T-helper 1 cell treated with Interleukin-12 subunit alpha and Interleukin-12 subunit beta and Interleukin-4 antibody, amounts not matched to agents 30 ng/mL and 1 ng/mL, for 36 hours (primary cell): Measurements from ENCODE around the gene NSMF. TPM values are rescaled to one million over a fixed set of nuclear protein-coding genes. Genes with fewer than 3 reads are reported as not detected.

ENCODE experiments used
- intact Hi-C: fragments of 100-400 bp; cut with micrococcal nuclease; formaldehyde crosslinking; loops from one replicate; pipeline ENCODE4 v1.15.1; 2024
- total RNA-seq: library from RNA; stranded (reverse); gene quantifications from 2 replicates; pipeline ENCODE4 v1.2.3, GENCODE V29; 2022

Gene NSMF
- total RNA-seq, 1 donor from 2014 or later: 30.5 TPM

GRCh38 chr9:137398561-137399468, 60.3 kb downstream of the NSMF start:
- intact Hi-C loops: no loop called here

GRCh38 chr9:137397675-137398423, 61.3 kb downstream of the NSMF start:
- intact Hi-C loops: no loop called here

Other genes with a start within 250 kb of the NSMF start
- gene RNF208, start 237.1 kb downstream of the NSMF start, total RNA-seq: 4.3 and 5.0 TPM in 2 replicates
- 0.27 TPM in 2 replicates for gene CYSRT1, start 234.2 kb downstream of the NSMF start, total RNA-seq
- gene RNF224, start 231.8 kb downstream of the NSMF start, total RNA-seq: not detected in 2 replicates
- not detected in 2 replicates for gene SLC34A3, start 228.4 kb downstream of the NSMF start, total RNA-seq
- gene TUBB4B, start 218.0 kb downstream of the NSMF start, total RNA-seq: 275 and 280 TPM in 2 replicates
- 0.27 TPM in 1 of 2 replicates, not detected in the other for gene STPG3, start 208.0 kb downstream of the NSMF start, total RNA-seq
- gene NELFB, start 204.0 kb downstream of the NSMF start, total RNA-seq: 64.6 and 66.9 TPM in 2 replicates
- 16.8 and 16.9 TPM in 2 replicates for gene TOR4A, start 181.6 kb downstream of the NSMF start, total RNA-seq
- 1.5 and 1.8 TPM in 2 replicates for gene NRARP, start 157.1 kb downstream of the NSMF start, total RNA-seq
- gene EXD3, start 36.2 kb downstream of the NSMF start, total RNA-seq: 8.7 and 8.9 TPM in 2 replicates
- gene NOXA1, start 35.9 kb downstream of the NSMF start, total RNA-seq: 0.44 and 0.80 TPM in 2 replicates
- 0.07 TPM in 1 of 2 replicates, not detected in the other for gene ENTPD8, start 18.0 kb downstream of the NSMF start, total RNA-seq
- 3.1 and 3.5 TPM in 2 replicates for gene PNPLA7, start 91.1 kb upstream of the NSMF start, total RNA-seq
- 45.8 and 53.8 TPM in 2 replicates for gene MRPL41, start 92.5 kb upstream of the NSMF start, total RNA-seq
- 39.7 and 43.6 TPM in 2 replicates for gene DPH7, start 119.6 kb upstream of the NSMF start, total RNA-seq
- gene ZMYND19, start 131.2 kb upstream of the NSMF start, total RNA-seq: 37.1 and 38.6 TPM in 2 replicates
- gene ARRDC1, start 146.4 kb upstream of the NSMF start, total RNA-seq: 109 and 113 TPM in 2 replicates
- gene EHMT1, start 159.7 kb upstream of the NSMF start, total RNA-seq: 101 and 110 TPM in 2 replicates